Epidermal melanocyte (primary cell): Measurements from ENCODE around the gene SUPT3H.
"Not testable (repeated sequence)": the region's sequence is repeated elsewhere in the genome, so short reads cannot be mapped to it uniquely, and the experiment has no call there.

Experiments
- DNase-seq: peaks from one replicate; pipeline ENCODE4 v3.0.0; 2011; ENCODE audit warnings: low spot score; ENCODE audit not compliant: insufficient read length

Gene SUPT3H

GRCh38 chr6:45326698-45327417, 50.9 kb downstream of the SUPT3H start:
- no peak for DNase-seq

- DNase-seq: no peak
Measured at GRCh38 chr6:45323656-45324224, 54.0 kb downstream of the SUPT3H start.

DNA sequence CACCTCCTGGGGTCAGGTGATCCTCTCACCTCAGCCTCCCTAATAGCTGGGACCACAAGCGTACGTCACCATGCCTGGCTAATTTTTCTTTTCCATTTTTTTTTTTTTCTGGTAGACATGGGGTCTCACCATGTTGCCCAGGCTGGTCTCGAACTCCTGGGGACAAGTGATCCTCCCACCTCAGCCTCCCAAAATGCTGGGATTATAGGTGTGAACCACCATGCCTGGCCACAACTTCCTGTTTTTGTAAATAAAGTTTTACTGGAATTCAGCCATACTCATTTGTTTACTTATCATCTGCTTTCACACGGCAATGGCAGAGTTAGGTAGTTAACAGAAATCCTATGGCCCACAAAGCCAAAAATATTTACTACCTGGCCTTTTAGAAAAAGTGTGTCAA, 57.4 kb downstream of the SUPT3H start:
- no peak for DNase-seq

DNA sequence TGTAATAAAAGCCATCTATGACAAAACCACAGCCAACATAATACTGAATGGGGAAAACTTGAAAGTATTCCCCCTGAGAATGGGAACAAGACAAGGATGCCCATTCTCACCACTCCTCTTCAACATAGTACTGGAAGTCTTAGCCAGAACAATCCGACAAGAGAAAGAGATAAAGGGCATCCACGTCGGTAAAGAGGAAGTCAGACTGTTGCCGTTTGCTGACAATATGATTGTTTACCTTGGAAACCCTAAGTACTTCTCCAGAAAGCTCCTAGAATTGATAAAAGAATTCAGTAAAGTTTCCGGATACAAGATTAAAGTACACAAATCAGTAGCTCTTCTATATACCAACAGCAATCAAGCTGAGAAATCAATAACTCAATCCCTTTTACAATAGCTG, 63.6 kb downstream of the SUPT3H start:
- DNase-seq: no peak

GRCh38 chr6:45310118-45310788, 67.5 kb downstream of the SUPT3H start:
- no peak for DNase-seq

- no peak for DNase-seq
Measured at GRCh38 chr6:45305546-45305945, 72.2 kb downstream of the SUPT3H start.

DNA sequence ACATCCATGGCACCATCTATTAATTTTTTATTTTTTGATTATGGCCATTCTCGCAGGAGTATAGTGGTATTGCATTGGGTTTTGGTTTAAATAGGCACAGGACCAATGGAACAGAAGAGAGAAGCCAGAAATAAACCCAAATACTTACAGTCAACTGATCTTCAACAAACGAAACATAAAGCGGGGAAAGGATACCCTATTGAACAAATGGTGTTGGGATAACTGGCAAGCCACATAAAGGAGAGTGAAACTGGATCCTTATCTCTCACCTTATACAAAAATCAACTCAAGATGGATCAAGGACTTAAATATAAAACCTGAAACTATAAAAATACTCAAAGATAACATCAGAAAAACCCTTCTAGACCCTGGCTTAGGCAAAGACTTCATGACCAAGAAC, 74.9 kb downstream of the SUPT3H start:
- no peak for DNase-seq

GRCh38 chr6:45301348-45302142, 76.2 kb downstream of the SUPT3H start:
- no peak for DNase-seq

DNA sequence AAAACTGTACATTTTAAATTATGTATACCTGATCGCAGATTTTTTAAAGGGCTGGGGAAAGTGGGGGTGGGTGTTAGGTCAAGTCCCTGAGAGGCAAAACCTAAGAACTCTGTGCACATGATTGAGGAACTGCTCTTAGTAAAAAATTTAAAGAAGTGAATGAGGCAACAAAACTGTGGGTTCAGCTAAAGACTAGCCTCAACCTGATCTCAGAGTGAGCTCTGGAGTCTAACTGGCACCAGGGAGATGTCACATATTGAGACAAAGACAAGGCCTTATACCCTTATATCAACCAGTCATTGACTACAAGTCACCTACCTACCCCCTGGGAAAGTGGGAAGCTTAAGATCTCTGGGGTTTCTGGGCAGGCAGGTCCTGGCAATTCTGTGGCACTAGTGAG, 77.0 kb downstream of the SUPT3H start:
- no peak for DNase-seq

- DNase-seq: no peak
Measured at GRCh38 chr6:45299096-45299581, 78.6 kb downstream of the SUPT3H start.

DNA sequence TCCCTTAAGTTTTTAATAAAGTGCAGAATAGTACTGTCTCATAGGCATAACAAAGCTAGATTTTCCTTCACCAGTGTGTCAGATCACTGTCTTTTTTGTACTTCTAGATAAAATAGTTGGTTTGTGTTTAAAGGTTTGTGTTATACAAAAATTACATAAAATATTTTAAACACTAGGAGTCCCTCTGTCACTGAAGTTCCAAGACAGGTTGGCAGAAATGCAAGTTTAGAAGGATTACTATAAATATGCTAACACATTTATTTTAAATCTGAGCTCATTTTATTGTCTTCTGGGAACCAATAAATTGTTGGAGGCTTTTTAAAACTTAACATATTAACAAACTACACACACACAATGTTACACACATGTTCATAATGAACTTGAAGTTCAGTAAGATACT, 80.4 kb downstream of the SUPT3H start:
- DNase-seq: no peak

DNA sequence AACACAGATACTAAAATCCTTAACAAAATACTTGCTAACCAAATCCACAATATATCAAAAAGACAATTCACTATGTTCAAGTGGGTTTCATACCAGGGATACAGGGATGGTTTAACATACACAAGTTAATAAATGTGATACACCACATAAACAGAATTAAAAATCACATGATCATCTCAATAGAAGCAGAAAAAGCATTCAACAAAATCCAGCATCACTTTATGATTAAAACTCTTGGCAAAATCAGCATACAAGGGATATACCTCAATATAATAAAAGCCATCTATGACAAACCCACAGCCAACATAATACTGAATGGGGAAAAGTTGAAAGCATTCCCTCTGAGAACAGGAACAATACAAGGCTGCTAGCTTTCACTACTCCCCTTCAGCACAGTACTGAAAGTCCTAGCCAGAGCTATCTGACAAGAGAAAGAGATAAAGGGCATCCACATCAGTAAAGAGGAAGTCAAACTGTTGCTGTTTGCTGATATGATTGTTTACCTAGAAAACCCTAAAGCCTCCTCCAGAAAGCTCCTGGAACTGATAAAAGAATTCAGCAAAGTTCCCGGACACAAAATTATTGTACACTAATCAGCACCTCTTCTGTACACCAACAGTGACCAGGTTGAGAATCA, 83.6 kb downstream of the SUPT3H start:
- DNase-seq: not testable (repeated sequence)

DNA sequence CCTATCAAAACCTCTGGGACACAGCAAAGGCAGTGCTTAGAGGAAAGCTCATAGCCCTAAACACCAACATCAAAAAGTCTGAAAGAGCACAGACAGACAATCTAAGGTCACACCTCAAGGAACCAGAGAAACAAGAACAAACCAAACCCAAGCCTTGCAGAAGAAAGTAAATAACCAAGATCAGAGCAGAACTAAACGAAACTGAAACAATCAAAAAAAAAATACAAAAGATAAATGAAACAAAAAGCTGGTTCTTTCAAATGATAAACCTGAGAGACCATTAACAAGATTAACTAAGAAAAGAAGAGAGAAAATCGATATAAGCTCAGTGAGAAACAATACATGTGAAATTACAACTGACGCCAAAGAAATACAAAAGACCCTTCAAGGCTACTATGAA, 84.4 kb downstream of the SUPT3H start:
- no peak for DNase-seq

DNA sequence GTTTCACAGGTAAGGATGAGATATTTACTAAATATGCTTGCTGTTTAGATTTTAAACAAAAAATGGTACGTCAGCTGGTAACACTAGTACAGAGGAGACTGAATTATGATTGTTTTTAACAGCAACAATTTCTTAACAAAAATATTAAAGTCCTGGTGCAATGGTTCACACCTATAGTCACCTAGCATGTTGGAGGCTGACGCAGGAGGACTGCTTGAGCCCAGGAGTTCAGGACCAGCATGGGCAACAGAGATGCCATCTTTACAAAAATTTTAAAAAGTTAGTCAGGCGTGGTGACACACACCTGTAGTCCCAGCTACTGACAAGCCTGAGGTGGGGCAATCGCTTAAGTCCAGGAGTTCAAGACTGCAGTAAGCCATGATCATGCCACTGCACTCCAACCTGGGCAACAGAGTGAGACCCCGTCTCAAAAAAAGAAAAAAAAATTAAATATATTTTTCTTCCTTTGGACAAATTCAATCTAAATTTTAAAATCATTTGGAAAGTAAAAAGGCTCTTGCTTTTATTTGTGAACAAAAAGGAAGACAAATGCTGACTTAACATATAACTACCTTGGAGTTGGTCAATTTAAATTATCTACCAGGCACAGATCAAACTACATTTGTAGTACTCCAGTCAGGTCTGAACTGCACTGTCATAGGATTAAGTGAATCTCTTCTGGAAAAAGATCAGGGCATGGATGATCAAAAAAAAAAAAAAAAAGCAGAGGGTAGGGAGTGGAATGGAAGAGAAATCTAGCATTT, 87.8 kb downstream of the SUPT3H start:
- DNase-seq: no peak

- not testable (repeated sequence) for DNase-seq
Measured at GRCh38 chr6:45286707-45287106, 91.0 kb downstream of the SUPT3H start.

DNA sequence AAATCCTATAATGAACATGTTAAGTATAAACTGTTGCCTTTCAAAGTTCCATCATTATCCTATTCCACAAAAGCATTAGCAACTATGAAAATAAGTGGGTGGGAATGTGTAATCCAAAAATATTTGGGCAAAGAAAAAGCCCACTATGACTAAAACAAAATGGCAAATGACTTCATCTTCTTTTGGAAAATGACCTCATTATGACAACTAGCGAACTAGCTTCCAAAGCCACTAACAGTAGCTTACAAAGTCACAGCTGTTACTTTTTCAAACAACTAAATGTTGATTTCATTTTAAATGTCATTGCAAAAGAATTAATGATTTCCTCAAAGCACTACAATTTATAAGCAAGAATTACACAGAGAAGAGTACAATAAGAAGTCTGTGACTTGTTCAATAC, 99.4 kb downstream of the SUPT3H start:
- no peak for DNase-seq

DNA sequence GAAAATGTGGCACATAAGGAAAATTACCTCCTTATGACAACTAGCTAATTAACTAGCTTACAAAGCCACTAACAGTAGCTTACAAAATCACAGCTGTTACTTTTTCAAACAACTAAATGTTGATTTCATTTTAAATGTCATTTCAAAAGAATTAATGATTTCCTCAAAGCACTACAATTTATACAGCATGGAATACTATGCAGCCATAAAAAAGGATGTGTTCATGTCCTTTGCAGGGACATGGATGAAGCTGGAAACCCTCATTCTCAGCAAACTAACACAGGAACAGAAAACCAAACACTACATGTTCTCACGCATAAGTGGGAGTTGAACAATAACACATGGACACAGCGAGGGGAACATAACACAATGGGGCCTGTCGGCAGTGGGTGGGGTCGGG, 100.0 kb downstream of the SUPT3H start:
- not testable (repeated sequence) for DNase-seq

DNA sequence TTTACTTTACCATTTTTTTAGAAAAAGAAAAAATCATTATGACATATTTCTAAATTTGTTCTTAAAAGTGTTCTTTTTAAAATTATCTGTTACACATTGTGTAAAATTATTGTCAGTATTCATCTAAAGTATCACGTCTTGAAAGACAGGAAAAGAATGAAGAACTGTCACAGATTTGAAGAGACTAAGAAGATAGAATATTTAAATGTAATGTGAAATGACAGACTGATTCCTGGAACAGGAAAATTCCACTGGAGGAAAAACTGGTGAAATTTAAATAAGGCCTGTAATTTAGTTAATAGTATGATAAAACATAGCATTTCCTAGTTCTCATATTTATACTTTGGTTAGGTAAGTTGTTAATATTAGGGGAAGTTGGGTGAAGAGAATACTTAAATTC, 102.4 kb downstream of the SUPT3H start:
- no peak for DNase-seq

GRCh38 chr6:45272626-45273025, 105.1 kb downstream of the SUPT3H start:
- DNase-seq: no peak

GRCh38 chr6:45265246-45265645, 112.5 kb downstream of the SUPT3H start:
- DNase-seq: no peak

GRCh38 chr6:45260696-45261095, 117.0 kb downstream of the SUPT3H start:
- no peak for DNase-seq
